PC-9 (cell line): Measurements from ENCODE around the gene TYK2.

ENCODE experiments used
- CTCF ChIP-seq: fragments of 200-600 bp; sonication (generic); conservative IDR thresholded peaks from 2 replicates; pipeline ENCODE4 v1.6.1; 2017; ENCODE audit warnings: mixed run types, antibody characterized with exemption, mild to moderate bottlenecking, moderate library complexity
- EZH2 ChIP-seq: fragments of 200-600 bp; sonication (generic); IDR thresholded peaks from 2 replicates; pipeline ENCODE4 v1.8.0; 2017; ENCODE audit warnings: antibody characterized with exemption, low read depth

- peak; percentile 91 for TF ChIP-seq CTCF
- no peak for TF ChIP-seq EZH2
These were observed 10.4 kb upstream of the TYK2 start for GRCh38 chr19:10390652-10391286.
